H1 (cell line): Measurements from ENCODE around the gene GPR12.

ENCODE experiments used
- CEBPB ChIP-seq: IDR thresholded peaks from 2 replicates; pipeline ENCODE4 v1.6.1; 2012; ENCODE audit warnings: low read depth, low read length
- CHD1 ChIP-seq: IDR thresholded peaks from 2 replicates; pipeline ENCODE4 v1.6.1; 2012; ENCODE audit warnings: low read depth, low read length, improper control_type of control experiment
- EZH2 ChIP-seq: fragments of 200-600 bp; sonication (generic); IDR thresholded peaks from 2 replicates; pipeline ENCODE4 v1.7.1; 2012; ENCODE audit warnings: low read depth, mild to moderate bottlenecking, moderate library complexity, low read length, inconsistent platforms; ENCODE audit not compliant: severe bottlenecking
- GTF2F1 ChIP-seq: IDR thresholded peaks from 2 replicates; pipeline ENCODE4 v1.6.1; 2012; ENCODE audit warnings: low read depth, low read length, improper control_type of control experiment, borderline replicate concordance
- JUND ChIP-seq: IDR thresholded peaks from 2 replicates; pipeline ENCODE4 v1.6.1; 2011; ENCODE audit warnings: mild to moderate bottlenecking, improper control_type of control experiment, low read length
- KDM1A ChIP-seq: fragments of 200-600, 300-600 bp; sonication (generic); IDR thresholded peaks from 2 replicates; pipeline ENCODE4 v1.7.1; 2016; ENCODE audit warnings: mild to moderate bottlenecking, low read length, borderline replicate concordance
- NRF1 ChIP-seq: IDR thresholded peaks from 2 replicates; pipeline ENCODE4 v1.6.1; 2011; ENCODE audit warnings: mild to moderate bottlenecking, low read depth, low read length, improper control_type of control experiment
- POLR2A ChIP-seq, 2 experiments: IDR thresholded peaks; 1 replicate in 1 of 2; 2 replicates in 1 of 2; pipeline ENCODE4 v1.6.1; 2011; ENCODE audit warnings: low read depth in 2 of 2, low read length in 2 of 2, mild to moderate bottlenecking in 2 of 2; ENCODE audit errors: control extremely low read depth in 1 of 2
- POLR2AphosphoS5 ChIP-seq: IDR thresholded peaks from 2 replicates; pipeline ENCODE4 v1.6.1; 2011; ENCODE audit warnings: low read depth, low read length
- RNF2 ChIP-seq: fragments of 200-900, 300-1000 bp; sonication (generic); IDR thresholded peaks from 2 replicates; pipeline ENCODE4 v1.7.1; 2016; ENCODE audit warnings: borderline replicate concordance, low read depth, mild to moderate bottlenecking, antibody characterized with exemption, low read length; ENCODE audit not compliant: poor library complexity, severe bottlenecking; ENCODE audit errors: missing control alignments
- TAF1 ChIP-seq: IDR thresholded peaks from 2 replicates; pipeline ENCODE4 v1.6.1; 2011; ENCODE audit warnings: mild to moderate bottlenecking, low read depth, low read length
- YY1 ChIP-seq: IDR thresholded peaks from 2 replicates; pipeline ENCODE4 v1.6.1; 2011; ENCODE audit warnings: low read depth, mild to moderate bottlenecking, low read length
- TF ChIP-seq, protein P1 (sequence below), 3 experiments: IDR thresholded peaks; 1 replicate in 2 of 3; 2 replicates in 1 of 3; pipeline versions ENCODE4 v1.5.1 to v1.6.1; 2011; ENCODE audit warnings: low read length in 3 of 3, mild to moderate bottlenecking in 3 of 3, inconsistent platforms in 2 of 3, low read depth in 1 of 3, moderate library complexity in 1 of 3; ENCODE audit not compliant: insufficient read depth in 1 of 3; ENCODE audit errors: control extremely low read depth in 1 of 3
- TF ChIP-seq, protein P2 (sequence below): IDR thresholded peaks from 2 replicates; pipeline ENCODE4 v1.6.1; 2012; ENCODE audit warnings: inconsistent platforms

DNA sequence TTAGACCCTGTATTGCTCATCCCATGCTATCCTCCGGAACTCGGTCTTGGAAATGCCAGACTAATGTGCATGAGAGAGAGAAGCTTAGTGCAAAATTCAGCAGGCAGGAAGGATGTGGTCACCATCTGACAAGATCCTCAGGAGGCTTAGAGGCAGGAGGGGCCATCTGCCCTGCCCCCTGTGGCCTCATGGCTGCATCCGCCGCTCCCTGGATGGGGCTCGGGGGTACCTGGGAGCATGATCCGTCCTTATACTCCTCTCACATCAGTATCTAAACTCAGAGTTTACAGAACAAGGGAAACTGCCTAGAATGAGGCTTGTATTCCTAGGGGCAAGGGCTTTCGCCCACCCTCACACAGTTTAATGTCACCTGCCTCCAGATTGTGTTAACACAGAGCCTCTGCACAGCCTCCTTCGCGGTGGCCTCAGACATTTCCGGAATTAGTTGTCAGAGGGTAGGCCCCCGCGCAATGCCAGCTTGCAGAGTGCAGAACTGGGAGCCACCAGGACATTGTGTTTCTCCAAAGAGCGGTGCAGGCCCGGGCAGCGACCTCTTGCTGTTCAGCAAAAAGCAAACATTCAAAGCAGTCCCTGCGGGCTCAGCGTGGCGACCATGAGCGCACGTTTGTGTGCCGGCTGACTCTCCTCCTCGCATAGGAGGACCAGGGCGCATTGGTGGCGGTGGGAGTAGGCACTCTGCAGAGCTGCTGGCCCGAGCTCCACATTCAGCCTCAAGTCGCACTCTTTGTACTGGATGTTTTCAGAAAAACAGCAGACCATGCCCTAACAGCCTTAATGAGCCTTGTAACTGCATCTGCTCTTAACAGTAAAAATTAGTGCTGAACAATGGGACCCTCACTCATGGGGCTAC, 39.1 kb downstream of the GPR12 start:
- TF ChIP-seq KDM1A: no peak
- TF ChIP-seq TAF1: no peak
- TF ChIP-seq, protein P1, sequence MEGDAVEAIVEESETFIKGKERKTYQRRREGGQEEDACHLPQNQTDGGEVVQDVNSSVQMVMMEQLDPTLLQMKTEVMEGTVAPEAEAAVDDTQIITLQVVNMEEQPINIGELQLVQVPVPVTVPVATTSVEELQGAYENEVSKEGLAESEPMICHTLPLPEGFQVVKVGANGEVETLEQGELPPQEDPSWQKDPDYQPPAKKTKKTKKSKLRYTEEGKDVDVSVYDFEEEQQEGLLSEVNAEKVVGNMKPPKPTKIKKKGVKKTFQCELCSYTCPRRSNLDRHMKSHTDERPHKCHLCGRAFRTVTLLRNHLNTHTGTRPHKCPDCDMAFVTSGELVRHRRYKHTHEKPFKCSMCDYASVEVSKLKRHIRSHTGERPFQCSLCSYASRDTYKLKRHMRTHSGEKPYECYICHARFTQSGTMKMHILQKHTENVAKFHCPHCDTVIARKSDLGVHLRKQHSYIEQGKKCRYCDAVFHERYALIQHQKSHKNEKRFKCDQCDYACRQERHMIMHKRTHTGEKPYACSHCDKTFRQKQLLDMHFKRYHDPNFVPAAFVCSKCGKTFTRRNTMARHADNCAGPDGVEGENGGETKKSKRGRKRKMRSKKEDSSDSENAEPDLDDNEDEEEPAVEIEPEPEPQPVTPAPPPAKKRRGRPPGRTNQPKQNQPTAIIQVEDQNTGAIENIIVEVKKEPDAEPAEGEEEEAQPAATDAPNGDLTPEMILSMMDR (IDR thresholded peaks at IDR 0.05; ENCODE audit: control extremely low read depth in 1 of 3, insufficient read depth in 1 of 3, low read depth in 1 of 3, low read length in 3 of 3): no peak
- no peak for TF ChIP-seq NRF1
- TF ChIP-seq POLR2A (IDR thresholded peaks at IDR 0.05; ENCODE audit: control extremely low read depth in 1 of 2, low read depth in 2 of 2, low read length in 2 of 2): no peak
- TF ChIP-seq, protein P2, sequence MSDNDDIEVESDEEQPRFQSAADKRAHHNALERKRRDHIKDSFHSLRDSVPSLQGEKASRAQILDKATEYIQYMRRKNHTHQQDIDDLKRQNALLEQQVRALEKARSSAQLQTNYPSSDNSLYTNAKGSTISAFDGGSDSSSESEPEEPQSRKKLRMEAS: no peak
- no peak for TF ChIP-seq GTF2F1
- no peak for TF ChIP-seq CHD1
- TF ChIP-seq POLR2AphosphoS5: no peak
- no peak for TF ChIP-seq JUND
- no peak for TF ChIP-seq RNF2
- TF ChIP-seq YY1: no peak
- no peak for TF ChIP-seq EZH2
- no peak for TF ChIP-seq CEBPB
